Measurements from ENCODE around the gene NOPCHAP1. TPM values are rescaled to one million over a fixed set of nuclear protein-coding genes. Genes with fewer than 3 reads are reported as not detected.

Gene NOPCHAP1
- total and polyA plus RNA-seq, 10 of the 15 experiments (the other 5 are each of a cell fraction or from before 2014, with no cell fraction given): 28.0 to 115 (median 40.9) TPM

DNA sequence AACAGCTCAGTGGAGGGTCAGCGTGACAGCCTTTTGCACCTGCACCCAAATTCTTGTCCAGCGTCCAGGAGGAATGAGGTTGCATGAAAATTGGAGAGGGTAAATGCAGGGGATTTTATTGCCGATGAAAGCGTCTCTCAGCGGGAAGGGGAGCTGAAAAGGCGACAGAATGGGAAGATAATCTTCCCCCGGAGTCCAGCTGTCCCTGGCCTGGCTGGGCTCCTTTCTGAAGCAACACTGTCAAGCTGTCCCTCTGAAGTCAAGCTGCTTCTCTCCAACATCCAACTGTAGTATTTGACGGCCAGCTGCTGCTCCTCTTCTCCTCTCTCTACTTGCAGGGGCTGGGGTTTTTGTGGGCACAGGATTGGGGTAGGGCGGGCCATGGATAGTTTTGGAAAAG lies 32.7 kb downstream of the NOPCHAP1 start:
- Histone ChIP-seq H3K4me3 (no peak overlapping the region), H3K79me2 (ENCODE audit: control insufficient read depth, insufficient read depth, low read length) (no peaks in the 10 kb centered on the region), H4K20me1 (ENCODE audit: control insufficient read depth, insufficient read depth) (no peaks in the 10 kb centered on the region), H3K9ac (ENCODE audit: control insufficient read depth, insufficient read depth, low read length) (no peak overlapping the region), H3K4me2 (ENCODE audit: control insufficient read depth, insufficient read depth) (no peak overlapping the region), H3K9me3 (replicated peaks; ENCODE audit: control insufficient read depth, insufficient read depth, low read length) (no peaks in the 10 kb centered on the region; the same call in 2 of the 3 replicates), H3K4me1 (ENCODE audit: control insufficient read depth, insufficient read depth, low read length) (no peaks in the 10 kb centered on the region), H2AFZ (ENCODE audit: control insufficient read depth, low read depth, low read length) (no peak overlapping the region), H3K36me3 (ENCODE audit: control insufficient read depth in 2 of 2, insufficient read depth in 2 of 2, low read length in 1 of 2) (peaks cover 1 to 5% of the 10 kb centered on the region in 2 experiments; a peak in 1 of 4 replicates), H3K27me3 (replicated peaks in 1 of 2; ENCODE audit: control insufficient read depth in 2 of 2, insufficient read depth in 2 of 2, low read length in 1 of 2) (no peaks in the 10 kb centered on the region), H3K27ac (ENCODE audit: control insufficient read depth, insufficient read depth) (no peak overlapping the region)
- WGBS (ENCODE audit: insufficient coverage, insufficient replicate concordance, low lambda C conversion rate, missing lambda C conversion rate): 98% methylated on average over 9 of the region's 9 CpGs
- ChIA-PET SMC1A (ENCODE audit: uncharacterized antibody, unreplicated experiment) (interaction anchor here (1.0 kb wide), 1 partner anchor 11 kb away, joined by 3 read pairs; no protein-coding TSS in a partner anchor), POLR2A (no interaction called here), RAD21 (ENCODE audit: unreplicated experiment) (no interaction called here), CTCF (no interaction called here)
- FAIRE-seq (no peak), ATAC-seq (no peak), DNase-seq (ENCODE audit: low read depth, low spot score) (no peak)
- intact Hi-C loops (cut with micrococcal nuclease; ENCODE audit: unreplicated experiment) (no loop called here), in situ Hi-C loops (cut with MboI) (no loop called here)
- BruUV-seq (replicated peaks): no TSS peak
- TF ChIP-seq SMAD1 (IDR thresholded peaks at IDR 0.05; ENCODE audit: low read depth, partially characterized antibody) (no peak), NFYA (IDR thresholded peaks at IDR 0.05; ENCODE audit: borderline replicate concordance, low read depth, low read length) (no peak), GATAD2B (conservative IDR thresholded peaks at IDR 0.05; ENCODE audit: low read depth) (no peak), HCFC1 (IDR thresholded peaks at IDR 0.05; ENCODE audit: low read length) (no peak), TAF1 (IDR thresholded peaks at IDR 0.05; ENCODE audit: borderline replicate concordance, low read depth, low read length) (no peak), ZNF622 (IDR thresholded peaks at IDR 0.05) (no peak), SIX5 (IDR thresholded peaks at IDR 0.05; ENCODE audit: low read depth, low read length, severe bottlenecking) (no peak), RB1 (IDR thresholded peaks at IDR 0.05; ENCODE audit: borderline replicate concordance) (no peak)
- TF ChIP-seq, protein P1, sequence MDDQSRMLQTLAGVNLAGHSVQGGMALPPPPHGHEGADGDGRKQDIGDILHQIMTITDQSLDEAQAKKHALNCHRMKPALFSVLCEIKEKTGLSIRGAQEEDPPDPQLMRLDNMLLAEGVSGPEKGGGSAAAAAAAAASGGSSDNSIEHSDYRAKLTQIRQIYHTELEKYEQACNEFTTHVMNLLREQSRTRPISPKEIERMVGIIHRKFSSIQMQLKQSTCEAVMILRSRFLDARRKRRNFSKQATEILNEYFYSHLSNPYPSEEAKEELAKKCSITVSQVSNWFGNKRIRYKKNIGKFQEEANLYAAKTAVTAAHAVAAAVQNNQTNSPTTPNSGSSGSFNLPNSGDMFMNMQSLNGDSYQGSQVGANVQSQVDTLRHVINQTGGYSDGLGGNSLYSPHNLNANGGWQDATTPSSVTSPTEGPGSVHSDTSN (IDR thresholded peaks at IDR 0.05; ENCODE audit: insufficient replicate concordance, low read depth, low read length): no peak
